Measurements from ENCODE around the gene ABAT. TPM values are rescaled to one million over a fixed set of nuclear protein-coding genes. Genes with fewer than 3 reads are reported as not detected.

ABAT gene
- total RNA-seq, 2 experiments from 2014 or later = 4.1 to 4.4 TPM

GRCh38 chr16:8774208-8774607, 99.8 kb downstream of the ABAT start:
- ChIA-PET POLR2A (no interaction called here), CTCF (no interaction called here)
- intact Hi-C loops (cut with DNase I, micrococcal nuclease) = no loop called here
- no peak overlapping the region for H3K4me3 ChIP-seq (ENCODE audit: low read length)
- DNase-seq (no peak), ATAC-seq (ENCODE audit: poor library complexity) (no peak)
- peaks cover 0 to 11% of the 10 kb centered on the region in 2 experiments for H3K9me3 ChIP-seq (ENCODE audit: control insufficient read depth in 1 of 2, insufficient read depth in 1 of 2, low read length in 2 of 2)
- H3K36me3 ChIP-seq (ENCODE audit: insufficient read depth, low read length) = peaks cover 20% of the 10 kb centered on the region
- TF ChIP-seq, protein P1, sequence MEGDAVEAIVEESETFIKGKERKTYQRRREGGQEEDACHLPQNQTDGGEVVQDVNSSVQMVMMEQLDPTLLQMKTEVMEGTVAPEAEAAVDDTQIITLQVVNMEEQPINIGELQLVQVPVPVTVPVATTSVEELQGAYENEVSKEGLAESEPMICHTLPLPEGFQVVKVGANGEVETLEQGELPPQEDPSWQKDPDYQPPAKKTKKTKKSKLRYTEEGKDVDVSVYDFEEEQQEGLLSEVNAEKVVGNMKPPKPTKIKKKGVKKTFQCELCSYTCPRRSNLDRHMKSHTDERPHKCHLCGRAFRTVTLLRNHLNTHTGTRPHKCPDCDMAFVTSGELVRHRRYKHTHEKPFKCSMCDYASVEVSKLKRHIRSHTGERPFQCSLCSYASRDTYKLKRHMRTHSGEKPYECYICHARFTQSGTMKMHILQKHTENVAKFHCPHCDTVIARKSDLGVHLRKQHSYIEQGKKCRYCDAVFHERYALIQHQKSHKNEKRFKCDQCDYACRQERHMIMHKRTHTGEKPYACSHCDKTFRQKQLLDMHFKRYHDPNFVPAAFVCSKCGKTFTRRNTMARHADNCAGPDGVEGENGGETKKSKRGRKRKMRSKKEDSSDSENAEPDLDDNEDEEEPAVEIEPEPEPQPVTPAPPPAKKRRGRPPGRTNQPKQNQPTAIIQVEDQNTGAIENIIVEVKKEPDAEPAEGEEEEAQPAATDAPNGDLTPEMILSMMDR (IDR thresholded peaks at IDR 0.05) = no peak
- Mint-ChIP-seq H3K36me3 (ENCODE audit: low read depth) (peaks cover 62% of the 10 kb centered on the region), H3K9me3 (no peaks in the 10 kb centered on the region), H3K27me3 (no peaks in the 10 kb centered on the region), H3K4me3 (no peak overlapping the region), H3K27ac (no peak overlapping the region), H3K4me1 (ENCODE audit: low read depth) (no peaks in the 10 kb centered on the region)
- no peak overlapping the region for H3K27ac ChIP-seq (ENCODE audit: low read depth in 1 of 2, low read length in 2 of 2)
- no peaks in the 10 kb centered on the region for H3K27me3 ChIP-seq (ENCODE audit: control insufficient read depth in 1 of 2, insufficient read depth in 2 of 2, low read length in 2 of 2)
- no peaks in the 10 kb centered on the region for H3K4me1 ChIP-seq (ENCODE audit: insufficient read depth, low read length)

GRCh38 chr16:8775359-8775758, 100.9 kb downstream of the ABAT start:
- H3K9me3 Mint-ChIP-seq = no peaks in the 10 kb centered on the region
- H3K36me3 Mint-ChIP-seq (ENCODE audit: low read depth) = peaks cover 56% of the 10 kb centered on the region
- ATAC-seq (ENCODE audit: poor library complexity) (no peak), DNase-seq (no peak)
- no peak overlapping the region for H3K27ac ChIP-seq (ENCODE audit: low read depth in 1 of 2, low read length in 2 of 2)
- ChIA-PET CTCF (no interaction called here), POLR2A (no interaction called here)
- intact Hi-C loops (cut with DNase I, micrococcal nuclease) = no loop called here
- no peaks in the 10 kb centered on the region for H3K27me3 Mint-ChIP-seq
- peaks cover 0 to 11% of the 10 kb centered on the region in 2 experiments for H3K9me3 ChIP-seq (ENCODE audit: control insufficient read depth in 1 of 2, insufficient read depth in 1 of 2, low read length in 2 of 2)
- H3K4me1 Mint-ChIP-seq (ENCODE audit: low read depth) = no peaks in the 10 kb centered on the region
- no peak overlapping the region for H3K4me3 Mint-ChIP-seq
- H3K36me3 ChIP-seq (ENCODE audit: insufficient read depth, low read length) = peaks cover 28% of the 10 kb centered on the region
- no peaks in the 10 kb centered on the region for H3K27me3 ChIP-seq (ENCODE audit: control insufficient read depth in 1 of 2, insufficient read depth in 2 of 2, low read length in 2 of 2)
- TF ChIP-seq, protein P1 (IDR thresholded peaks at IDR 0.05) = no peak
- no peak overlapping the region for H3K27ac Mint-ChIP-seq
- no peaks in the 10 kb centered on the region for H3K4me1 ChIP-seq (ENCODE audit: insufficient read depth, low read length)
- H3K4me3 ChIP-seq (ENCODE audit: low read length) = no peak overlapping the region

GRCh38 chr16:8776129-8776584, 101.7 kb downstream of the ABAT start:
- Histone ChIP-seq H3K4me3 (ENCODE audit: low read length) (no peak overlapping the region), H3K27me3 (ENCODE audit: control insufficient read depth in 1 of 2, insufficient read depth in 2 of 2, low read length in 2 of 2) (no peaks in the 10 kb centered on the region), H3K9me3 (ENCODE audit: control insufficient read depth in 1 of 2, insufficient read depth in 1 of 2, low read length in 2 of 2) (peaks cover 0 to 11% of the 10 kb centered on the region in 2 experiments), H3K36me3 (ENCODE audit: insufficient read depth, low read length) (peaks cover 28% of the 10 kb centered on the region), H3K27ac (ENCODE audit: low read depth in 1 of 2, low read length in 2 of 2) (no peak overlapping the region), H3K4me1 (ENCODE audit: insufficient read depth, low read length) (no peaks in the 10 kb centered on the region)
- Mint-ChIP-seq H3K4me1 (ENCODE audit: low read depth) (no peaks in the 10 kb centered on the region), H3K27ac (no peak overlapping the region), H3K9me3 (no peaks in the 10 kb centered on the region), H3K36me3 (ENCODE audit: low read depth) (peaks cover 56% of the 10 kb centered on the region), H3K27me3 (no peaks in the 10 kb centered on the region), H3K4me3 (no peak overlapping the region)
- POLR2A ChIA-PET = no interaction called here
- no peak for DNase-seq
- CTCF ChIA-PET = no interaction called here
- ATAC-seq (ENCODE audit: poor library complexity) = no peak
- intact Hi-C loops (cut with DNase I, micrococcal nuclease) = no loop called here
- TF ChIP-seq, protein P1 (IDR thresholded peaks at IDR 0.05) = no peak
